ENCODE measurements around the gene HSBP1L1.

DNA sequence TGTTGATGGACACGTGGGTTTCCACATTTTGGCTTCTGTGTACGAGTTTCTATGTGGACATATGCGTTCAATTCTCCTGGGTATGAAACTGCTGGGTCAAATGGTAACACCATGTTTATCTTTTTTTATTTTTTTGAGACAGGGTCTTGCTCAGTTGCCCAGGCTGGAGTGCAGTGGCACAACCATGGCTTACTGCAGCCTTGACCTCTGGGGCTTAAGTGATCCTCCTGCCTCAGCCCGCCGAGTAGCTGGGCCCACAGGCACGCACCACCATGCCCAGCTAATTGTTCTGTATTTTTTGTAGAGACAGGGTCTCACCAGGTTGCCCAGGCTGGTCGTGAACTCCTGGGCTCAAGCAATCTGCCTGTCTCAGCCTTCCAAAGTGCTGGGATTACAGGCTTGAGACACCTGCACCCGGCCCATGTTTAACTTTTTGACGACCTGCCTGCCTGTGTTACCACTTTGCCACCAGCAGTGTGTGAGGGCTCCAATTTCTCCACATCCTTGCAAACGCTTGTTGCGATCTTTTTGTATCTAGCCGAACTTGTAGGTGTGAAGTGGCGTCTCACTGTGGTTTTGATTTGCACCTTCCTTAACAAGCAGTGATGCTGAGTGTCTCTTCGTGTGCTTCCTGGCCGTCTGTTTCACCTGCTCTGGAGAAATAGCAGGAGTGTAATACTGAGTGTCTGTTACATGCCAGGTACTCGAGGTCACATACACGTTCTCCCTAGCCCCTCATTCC, 6.9 kb downstream of the HSBP1L1 start:
- TF ChIP-seq, protein P1, sequence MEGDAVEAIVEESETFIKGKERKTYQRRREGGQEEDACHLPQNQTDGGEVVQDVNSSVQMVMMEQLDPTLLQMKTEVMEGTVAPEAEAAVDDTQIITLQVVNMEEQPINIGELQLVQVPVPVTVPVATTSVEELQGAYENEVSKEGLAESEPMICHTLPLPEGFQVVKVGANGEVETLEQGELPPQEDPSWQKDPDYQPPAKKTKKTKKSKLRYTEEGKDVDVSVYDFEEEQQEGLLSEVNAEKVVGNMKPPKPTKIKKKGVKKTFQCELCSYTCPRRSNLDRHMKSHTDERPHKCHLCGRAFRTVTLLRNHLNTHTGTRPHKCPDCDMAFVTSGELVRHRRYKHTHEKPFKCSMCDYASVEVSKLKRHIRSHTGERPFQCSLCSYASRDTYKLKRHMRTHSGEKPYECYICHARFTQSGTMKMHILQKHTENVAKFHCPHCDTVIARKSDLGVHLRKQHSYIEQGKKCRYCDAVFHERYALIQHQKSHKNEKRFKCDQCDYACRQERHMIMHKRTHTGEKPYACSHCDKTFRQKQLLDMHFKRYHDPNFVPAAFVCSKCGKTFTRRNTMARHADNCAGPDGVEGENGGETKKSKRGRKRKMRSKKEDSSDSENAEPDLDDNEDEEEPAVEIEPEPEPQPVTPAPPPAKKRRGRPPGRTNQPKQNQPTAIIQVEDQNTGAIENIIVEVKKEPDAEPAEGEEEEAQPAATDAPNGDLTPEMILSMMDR (IDR thresholded peaks at IDR 0.05), result no peak
- TF ChIP-seq POLR2A (IDR thresholded peaks at IDR 0.05), result no peak

Measured in right lobe of liver (tissue), 4 donors.